Spleen (tissue), 11 donors: ENCODE results near the gene FN3K. TPM values are rescaled to one million over a fixed set of nuclear protein-coding genes. Genes with fewer than 3 reads are reported as not detected.
A peak's percentile ranks its signal among the peaks of the same experiment; 100 is the strongest.

Source experiments
- DNase-seq: peaks from one replicate; pipeline ENCODE4 v3.0.0-alpha.2; 2020
- H3K27ac ChIP-seq, 8 donors: fragments of 200-600 bp; sonication (generic) in 7 of 8; 1 replicate in 4 of 8; 2 replicates in 4 of 8; pipeline versions ENCODE4 v1.5.0 to v1.8.0; 2016 to 2021; ENCODE audit warnings: inconsistent platforms in 4 of 8, mild to moderate bottlenecking in 4 of 8, moderate library complexity in 1 of 8
- H3K27me3 ChIP-seq, 7 donors: fragments of 200-600 bp; sonication (generic) in 6 of 7; replicated peaks in 1 of 7; 1 replicate in 4 of 7; 2 replicates in 3 of 7; pipeline versions ENCODE4 v1.5.0 to v1.8.0; 2016 to 2021; ENCODE audit warnings: inconsistent platforms in 3 of 7, mild to moderate bottlenecking in 1 of 7
- H3K36me3 ChIP-seq, 6 donors: fragments of 200-600 bp; sonication (generic) in 5 of 6; 1 replicate in 4 of 6; 2 replicates in 2 of 6; pipeline versions ENCODE4 v1.5.0 to v1.8.0; 2016 to 2021; ENCODE audit warnings: inconsistent platforms in 2 of 6
- H3K4me1 ChIP-seq, 6 donors: fragments of 200-600 bp; sonication (generic) in 5 of 6; 1 replicate in 3 of 6; 2 replicates in 3 of 6; pipeline versions ENCODE4 v1.5.0 to v1.8.0; 2016 to 2021; ENCODE audit warnings: inconsistent platforms in 3 of 6
- H3K4me3 ChIP-seq, 8 donors: fragments of 200-600 bp; sonication (generic) in 7 of 8; 1 replicate in 4 of 8; 2 replicates in 4 of 8; pipeline versions ENCODE4 v1.5.0 to v1.8.0; 2016 to 2021; ENCODE audit warnings: inconsistent platforms in 4 of 8, mild to moderate bottlenecking in 4 of 8, moderate library complexity in 2 of 8
- H3K9me3 ChIP-seq, 8 donors: fragments of 200-600 bp; sonication (generic) in 7 of 8; 1 replicate in 4 of 8; 2 replicates in 4 of 8; pipeline versions ENCODE4 v1.5.0 to v1.8.0; 2016 to 2021; ENCODE audit warnings: inconsistent platforms in 4 of 8
- POLR2A ChIP-seq, 3 donors: fragments of 450-650 bp; IDR thresholded peaks; one replicate each; pipeline ENCODE4 v1.5.1; 2017; ENCODE audit warnings: antibody characterized with exemption in 3 of 3, mild to moderate bottlenecking in 1 of 3
- POLR2AphosphoS5 ChIP-seq, 3 donors: sonication (generic); formaldehyde crosslinking; IDR thresholded peaks; one replicate each; pipeline ENCODE4 v1.5.1; 2017; ENCODE audit warnings: antibody characterized with exemption in 3 of 3
- WGBS, 5 donors: extraction: QIAGEN DNeasy Blood & Tissue Kit in 3 of 5; methylation state at CpG; one replicate each; pipeline versions ENCODE4 v1.1.5 to v1.1.7; 2013 to 2018; 5-methylcytosine and 5-hydroxymethylcytosine counted together
- intact Hi-C: fragments of 100-400 bp; cut with DNase I; formaldehyde crosslinking; loops from one replicate; pipeline ENCODE4 v1.15.0; 2023; ENCODE audit warnings: low total_unique reads
- polyA plus RNA-seq, 3 donors: library from polyadenylated mRNA; stranded (reverse); fragments of 200-250 nt; gene quantifications; one replicate each; pipeline ENCODE4 v1.2.1, GENCODE V29; 2013
- total RNA-seq, 7 donors: library from RNA; depleted of rRNA in 3 of 7; stranded (reverse); fragments of >200 nt in 3 of 7; fragmentation: NEBNext Ultra II Directional in 4 of 7; extraction: Animal tissue kit (Norgen Biotek cat#: 25700) in 4 of 7; gene quantifications; one replicate each; pipeline versions ENCODE4 v1.1.0 to v1.2.1, GENCODE V29; 2016 to 2021
- TF ChIP-seq, protein P1 (sequence below), 11 experiments: fragments of 200-600 bp in 7 of 11; fragments of 450-650 bp in 4 of 11; sonication (generic) in 4 of 11; IDR thresholded peaks in 8 of 11; conservative IDR thresholded peaks in 3 of 11; 1 replicate in 7 of 11; 2 replicates in 4 of 11; pipeline versions ENCODE4 v1.4.0 to v1.8.0; 2016 to 2021; ENCODE audit warnings: antibody characterized with exemption in 11 of 11, inconsistent platforms in 4 of 11, mild to moderate bottlenecking in 1 of 11
- donor health status: healthy with polysubstance abuse.
- donor health status: DM: no; HTN: no; CAD: no; lungs with moderate emphysema.
- donor health status: DM: no; HTN: no; CAD: no.
- donor health status: Bipolar disorder and iron deficiency.
- donor health status: healthy.
- donor health status: DM: no; HTN: no; CAD: no.
- donor health status: DM: yes; HTN: yes; CAD: no.

Gene FN3K
- total and polyA plus RNA-seq, 10 donors = 1.4 to 14.1 (median 6.3) TPM

- H3K4me1 ChIP-seq = peaks cover 10 to 31% (median 20%) of the 10 kb centered on the region in 6 donors
- intact Hi-C loops = loop anchor here (10.0 kb wide), 1 partner anchor 100 kb away; no protein-coding TSS in a partner anchor
- H3K4me3 ChIP-seq = no peak overlapping the region
- no peak overlapping the region for H3K27ac ChIP-seq
- no peak for TF ChIP-seq POLR2A (IDR thresholded peaks at IDR 0.05)
- TF ChIP-seq, protein P1, sequence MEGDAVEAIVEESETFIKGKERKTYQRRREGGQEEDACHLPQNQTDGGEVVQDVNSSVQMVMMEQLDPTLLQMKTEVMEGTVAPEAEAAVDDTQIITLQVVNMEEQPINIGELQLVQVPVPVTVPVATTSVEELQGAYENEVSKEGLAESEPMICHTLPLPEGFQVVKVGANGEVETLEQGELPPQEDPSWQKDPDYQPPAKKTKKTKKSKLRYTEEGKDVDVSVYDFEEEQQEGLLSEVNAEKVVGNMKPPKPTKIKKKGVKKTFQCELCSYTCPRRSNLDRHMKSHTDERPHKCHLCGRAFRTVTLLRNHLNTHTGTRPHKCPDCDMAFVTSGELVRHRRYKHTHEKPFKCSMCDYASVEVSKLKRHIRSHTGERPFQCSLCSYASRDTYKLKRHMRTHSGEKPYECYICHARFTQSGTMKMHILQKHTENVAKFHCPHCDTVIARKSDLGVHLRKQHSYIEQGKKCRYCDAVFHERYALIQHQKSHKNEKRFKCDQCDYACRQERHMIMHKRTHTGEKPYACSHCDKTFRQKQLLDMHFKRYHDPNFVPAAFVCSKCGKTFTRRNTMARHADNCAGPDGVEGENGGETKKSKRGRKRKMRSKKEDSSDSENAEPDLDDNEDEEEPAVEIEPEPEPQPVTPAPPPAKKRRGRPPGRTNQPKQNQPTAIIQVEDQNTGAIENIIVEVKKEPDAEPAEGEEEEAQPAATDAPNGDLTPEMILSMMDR (IDR thresholded peaks at IDR 0.05 in 8 of 11, conservative IDR thresholded peaks at IDR 0.05 in 3 of 11) = no peak
- no peak for TF ChIP-seq POLR2AphosphoS5 (IDR thresholded peaks at IDR 0.05)
- H3K9me3 ChIP-seq = no peaks in the 10 kb centered on the region
- DNase-seq = no peak
- H3K27me3 ChIP-seq = no peaks in the 10 kb centered on the region
- H3K36me3 ChIP-seq = peaks cover 0 to 22% (median 2%) of the 10 kb centered on the region in 6 donors
- WGBS, 5 donors = 88 to 91% (median 89%) methylated on average over 19 of the region's 19 CpGs
Measured at GRCh38 chr17:82754297-82755208, 19.1 kb downstream of the FN3K start.

GRCh38 chr17:82756166-82756565, 20.8 kb downstream of the FN3K start:
- no peak overlapping the region for H3K27ac ChIP-seq
- H3K4me3 ChIP-seq = no peak overlapping the region
- WGBS, 5 donors = 92 to 99% (median 94%) methylated on average over 6 to 7 of the region's 7 CpGs
- H3K4me1 ChIP-seq = peaks cover 10 to 29% (median 18%) of the 10 kb centered on the region in 6 donors
- peaks cover 0 to 36% (median 2%) of the 10 kb centered on the region in 6 donors for H3K36me3 ChIP-seq
- TF ChIP-seq POLR2AphosphoS5 (IDR thresholded peaks at IDR 0.05) = no peak
- TF ChIP-seq POLR2A (IDR thresholded peaks at IDR 0.05) = no peak
- TF ChIP-seq, protein P1 (IDR thresholded peaks at IDR 0.05 in 8 of 11, conservative IDR thresholded peaks at IDR 0.05 in 3 of 11) = no peak
- intact Hi-C loops = loop anchor here (10.0 kb wide), 1 partner anchor 101 kb away; no protein-coding TSS in a partner anchor
- no peaks in the 10 kb centered on the region for H3K27me3 ChIP-seq
- no peak for DNase-seq
- H3K9me3 ChIP-seq = no peaks in the 10 kb centered on the region

GRCh38 chr17:82765371-82765770, 30.0 kb downstream of the FN3K start:
- no peak overlapping the region for H3K4me3 ChIP-seq
- H3K27me3 ChIP-seq = no peaks in the 10 kb centered on the region
- intact Hi-C loops = no loop called here
- no peaks in the 10 kb centered on the region for H3K9me3 ChIP-seq
- peak; percentile 65 for DNase-seq
- H3K27ac ChIP-seq = peak overlapping the region in 2 of 8 donors; percentile 45 to 49
- H3K4me1 ChIP-seq = peaks cover 0 to 37% (median 4%) of the 10 kb centered on the region in 6 donors
- H3K36me3 ChIP-seq = peaks cover 0 to 92% (median 24%) of the 10 kb centered on the region in 6 donors
- 73 to 89% (median 82%) methylated on average over 13 of the region's 13 CpGs for WGBS, 5 donors
- no peak for TF ChIP-seq POLR2A (IDR thresholded peaks at IDR 0.05)
- TF ChIP-seq, protein P1 (IDR thresholded peaks at IDR 0.05 in 8 of 11, conservative IDR thresholded peaks at IDR 0.05 in 3 of 11) = no peak
- peak in 1 of 3 donors; percentile 46 for TF ChIP-seq POLR2AphosphoS5 (IDR thresholded peaks at IDR 0.05)
